GM19372 (cell line): ENCODE data around the gene TMEM31.
"Not testable (repeated sequence)": the region's sequence is repeated elsewhere in the genome, so short reads cannot be mapped to it uniquely, and the experiment has no call there.

ENCODE experiments used
- ATAC-seq: cut with Tn5 transposase; IDR thresholded peaks from one replicate; pipeline ENCODE4 v1.9.1; 2021; ENCODE audit warnings: mild to moderate bottlenecking, low read depth, moderate library complexity; ENCODE audit not compliant: unreplicated experiment

The TMEM31 gene

DNA sequence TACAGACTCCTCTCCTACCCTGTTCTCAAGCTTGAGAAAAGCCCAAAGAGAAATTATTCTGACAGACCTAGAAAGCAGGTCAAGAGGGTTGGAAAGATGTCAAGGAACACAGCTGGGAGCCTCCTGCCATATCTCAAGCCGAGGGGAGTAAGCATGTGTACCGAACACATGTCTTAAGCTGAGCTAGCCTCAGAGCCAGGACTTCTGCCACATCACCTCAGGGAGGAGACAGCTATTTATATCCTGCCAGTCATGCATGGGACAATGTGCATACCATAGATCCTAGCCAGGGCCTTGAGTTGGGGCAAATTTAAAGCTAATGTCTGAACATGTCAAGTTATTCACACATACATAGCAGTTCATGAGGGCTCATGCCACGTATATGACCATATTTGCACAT, 11.8 kb downstream of the TMEM31 start:
- ATAC-seq: no peak

DNA sequence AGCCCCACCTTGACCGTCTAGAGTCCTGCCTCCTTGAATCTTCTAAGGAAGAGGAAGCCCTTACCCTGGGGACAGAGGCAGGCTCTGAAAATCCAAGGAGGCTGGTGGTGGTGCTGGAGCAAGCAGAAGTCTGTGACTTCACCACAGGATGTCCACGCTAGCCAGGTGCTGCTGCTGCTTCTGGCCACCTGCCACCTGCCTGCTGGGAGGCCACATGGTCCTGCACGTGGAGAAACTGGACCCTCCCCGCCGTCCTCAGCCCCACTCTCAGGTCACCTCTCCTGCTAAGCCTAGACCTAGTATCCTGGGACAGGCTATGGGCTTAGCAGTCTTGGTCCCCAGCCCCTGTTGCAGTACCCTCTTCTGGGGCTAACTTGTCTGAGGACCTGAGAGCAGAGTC, 15.8 kb downstream of the TMEM31 start:
- ATAC-seq: no peak

- ATAC-seq: no peak
Measured at GRCh38 chrX:103727115-103727514, 16.4 kb downstream of the TMEM31 start.

DNA sequence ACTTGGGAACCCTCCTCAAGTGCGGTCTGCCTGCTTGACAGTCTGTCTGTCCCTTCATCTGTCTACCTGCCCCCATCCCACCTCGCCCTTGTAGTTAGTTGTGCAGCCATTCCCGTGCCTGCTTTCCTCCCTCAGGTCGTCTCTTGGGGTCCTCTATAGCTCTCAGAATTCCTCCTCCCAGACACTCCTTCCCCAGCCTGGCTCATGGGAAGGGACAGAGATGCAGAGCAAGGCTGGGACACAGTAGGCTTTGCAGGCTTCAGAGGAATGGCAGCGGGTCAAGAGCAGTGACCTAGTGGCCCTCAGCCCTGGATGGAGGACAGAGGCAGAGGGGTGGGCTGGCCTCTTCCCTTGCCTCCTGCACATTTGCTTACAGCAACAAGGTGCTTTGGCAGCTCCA, 18.3 kb downstream of the TMEM31 start:
- no peak for ATAC-seq

GRCh38 chrX:103730147-103730795, 19.6 kb downstream of the TMEM31 start:
- no peak for ATAC-seq

- ATAC-seq: no peak
Measured at GRCh38 chrX:103730796-103731493, 20.2 kb downstream of the TMEM31 start.

GRCh38 chrX:103733017-103733416, 22.3 kb downstream of the TMEM31 start:
- no peak for ATAC-seq

DNA sequence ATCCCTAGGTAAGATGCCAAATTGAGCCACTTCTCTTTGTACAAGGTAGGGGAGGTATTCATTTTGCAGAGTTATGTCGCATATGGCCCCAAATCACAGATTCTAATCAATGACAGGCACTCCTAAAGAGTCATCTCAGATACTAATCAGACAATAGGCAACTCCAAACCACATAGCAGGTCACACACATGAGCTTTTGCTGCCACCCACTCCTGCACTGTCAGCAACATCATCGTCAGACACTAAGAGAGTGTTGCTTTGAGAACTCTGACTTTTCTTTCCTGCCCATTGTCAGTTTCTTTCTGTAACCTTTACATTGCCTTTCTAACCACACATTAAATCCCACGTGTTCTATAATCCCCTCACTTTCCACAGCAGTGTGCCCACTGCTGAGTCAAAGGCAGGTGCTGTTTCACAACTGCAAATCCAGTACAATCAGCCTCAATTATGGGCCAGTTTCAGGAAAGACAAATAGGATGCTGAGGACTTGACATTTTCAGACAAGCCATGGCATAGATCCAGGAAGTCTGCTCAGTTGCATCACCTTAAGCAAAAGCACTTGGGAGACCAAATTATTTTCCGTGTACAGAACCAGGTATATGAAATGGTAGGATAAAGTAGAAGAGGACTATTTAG, 23.5 kb downstream of the TMEM31 start:
- no peak for ATAC-seq

DNA sequence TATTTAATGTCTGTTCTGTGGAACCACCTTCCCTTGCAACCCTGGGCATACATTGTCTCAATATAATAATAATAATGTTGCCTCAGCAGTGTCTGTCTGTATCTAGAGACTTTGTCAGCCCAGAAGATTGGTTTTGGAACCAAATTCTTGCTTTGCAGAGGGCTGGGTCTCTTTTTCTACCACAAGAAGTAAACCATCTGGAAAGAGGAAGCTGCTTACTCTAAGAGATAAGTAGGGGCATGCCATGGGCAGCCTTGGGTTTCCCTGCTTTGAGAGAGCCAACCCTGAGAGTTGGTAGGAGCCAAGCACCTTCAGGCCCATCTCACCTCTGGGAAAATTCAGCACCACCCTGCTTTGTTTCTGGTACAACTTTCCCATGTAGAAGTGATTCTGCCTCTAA, 27.0 kb downstream of the TMEM31 start:
- ATAC-seq: no peak

GRCh38 chrX:103739421-103739820, 28.7 kb downstream of the TMEM31 start:
- no peak for ATAC-seq

DNA sequence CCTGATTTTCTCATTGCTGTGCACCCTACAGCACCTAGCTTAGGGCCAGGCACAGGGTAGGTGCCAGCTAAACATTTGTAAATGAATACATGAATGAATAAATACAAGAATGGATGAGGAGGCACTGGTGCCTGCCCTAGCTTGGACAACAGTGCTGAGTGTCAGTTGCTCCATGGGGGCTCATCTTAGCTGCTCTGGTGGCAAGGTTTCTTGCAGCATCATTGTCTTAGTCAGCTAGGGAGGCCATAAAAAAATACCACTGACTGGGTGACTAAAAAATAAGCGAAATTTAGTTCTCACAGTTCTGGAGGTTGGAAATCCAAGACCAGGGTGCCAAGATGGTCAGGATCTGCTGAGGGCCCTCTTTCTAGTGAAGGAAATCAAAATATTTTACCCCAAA, 31.2 kb downstream of the TMEM31 start:
- ATAC-seq: no peak

DNA sequence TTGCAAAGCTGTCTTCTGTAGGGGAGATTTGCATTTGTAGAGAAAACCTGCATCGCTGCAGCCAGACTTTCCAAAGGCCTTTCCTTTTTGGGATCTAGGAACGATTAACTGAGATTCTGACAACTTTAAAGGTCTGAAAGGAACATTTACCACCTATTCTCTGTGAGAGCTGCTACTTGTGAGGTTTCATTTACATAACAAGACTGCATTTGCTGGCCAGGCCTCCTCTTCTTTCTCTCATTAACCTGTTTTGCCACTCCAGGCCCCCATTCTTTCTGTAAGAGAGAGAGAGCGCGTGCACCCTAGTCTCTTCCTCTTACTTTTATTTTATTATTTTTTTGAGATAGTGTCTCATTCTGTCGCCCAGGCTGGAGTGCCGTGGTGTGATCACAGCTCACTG, 31.6 kb downstream of the TMEM31 start:
- no peak for ATAC-seq

DNA sequence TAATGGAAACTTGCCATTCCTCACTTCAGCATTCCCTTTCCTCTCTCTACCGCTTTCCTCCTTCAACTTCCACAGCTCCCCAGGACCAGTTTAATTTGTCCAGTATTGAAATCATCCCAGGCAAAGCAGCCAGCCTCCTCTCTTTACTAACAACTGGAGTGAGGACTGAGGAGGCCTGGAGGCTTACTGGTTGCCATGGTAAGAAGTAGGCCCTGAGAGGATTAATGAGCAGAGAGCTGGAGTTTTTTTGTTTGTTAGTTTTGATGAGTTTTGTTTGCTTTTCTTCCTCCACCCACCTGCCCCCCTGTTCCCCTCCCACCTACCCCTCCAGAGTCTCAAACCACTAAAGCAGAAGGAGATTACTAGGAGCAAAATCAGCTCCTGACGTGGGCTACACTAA, 36.5 kb downstream of the TMEM31 start:
- no peak for ATAC-seq

GRCh38 chrX:103754401-103754800, 43.7 kb downstream of the TMEM31 start:
- no peak for ATAC-seq

DNA sequence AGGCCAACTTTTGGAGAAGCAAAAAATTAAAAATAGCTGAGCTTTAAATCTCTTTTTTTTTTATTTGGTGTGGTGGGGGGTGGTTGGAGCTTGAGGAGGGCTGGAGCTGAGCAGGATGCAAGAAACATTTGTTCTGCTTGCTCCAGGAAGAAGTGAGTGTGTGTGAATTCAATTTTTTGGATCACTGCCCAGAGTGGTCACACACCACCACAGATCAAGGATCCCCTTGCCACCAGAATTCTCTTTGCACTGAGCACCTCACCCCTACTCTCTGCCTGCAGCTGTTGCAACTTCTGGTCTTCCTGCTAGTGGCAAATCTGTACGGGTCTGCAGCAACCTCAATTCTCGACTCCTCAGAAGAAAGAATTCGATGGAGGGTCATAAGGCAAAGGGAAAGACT, 46.0 kb downstream of the TMEM31 start:
- ATAC-seq: no peak

- ATAC-seq: no peak
Measured at GRCh38 chrX:103758555-103758954, 47.8 kb downstream of the TMEM31 start.

DNA sequence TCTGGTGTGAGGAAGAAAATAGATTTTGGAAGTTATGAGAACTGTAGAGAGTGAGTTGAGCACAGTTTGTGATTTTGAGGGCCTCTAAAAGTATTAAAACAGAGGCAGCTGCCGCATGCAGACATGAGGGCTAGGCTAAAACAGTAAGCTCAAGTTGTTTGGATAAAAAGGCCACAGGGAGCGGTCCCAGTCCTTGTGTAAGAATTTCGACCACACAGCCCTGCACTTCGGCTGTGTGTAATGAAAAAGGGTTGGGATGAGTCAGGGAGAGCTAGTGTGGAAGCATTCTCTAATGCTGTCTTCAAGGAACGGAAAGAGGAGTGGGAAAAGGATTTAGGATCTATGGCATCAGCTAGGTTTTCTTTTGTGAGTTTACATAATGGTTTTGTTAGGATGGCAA, 52.8 kb downstream of the TMEM31 start:
- not testable (repeated sequence) for ATAC-seq
